ENCODE data around the gene TCTN2.

TCTN2 gene

DNA sequence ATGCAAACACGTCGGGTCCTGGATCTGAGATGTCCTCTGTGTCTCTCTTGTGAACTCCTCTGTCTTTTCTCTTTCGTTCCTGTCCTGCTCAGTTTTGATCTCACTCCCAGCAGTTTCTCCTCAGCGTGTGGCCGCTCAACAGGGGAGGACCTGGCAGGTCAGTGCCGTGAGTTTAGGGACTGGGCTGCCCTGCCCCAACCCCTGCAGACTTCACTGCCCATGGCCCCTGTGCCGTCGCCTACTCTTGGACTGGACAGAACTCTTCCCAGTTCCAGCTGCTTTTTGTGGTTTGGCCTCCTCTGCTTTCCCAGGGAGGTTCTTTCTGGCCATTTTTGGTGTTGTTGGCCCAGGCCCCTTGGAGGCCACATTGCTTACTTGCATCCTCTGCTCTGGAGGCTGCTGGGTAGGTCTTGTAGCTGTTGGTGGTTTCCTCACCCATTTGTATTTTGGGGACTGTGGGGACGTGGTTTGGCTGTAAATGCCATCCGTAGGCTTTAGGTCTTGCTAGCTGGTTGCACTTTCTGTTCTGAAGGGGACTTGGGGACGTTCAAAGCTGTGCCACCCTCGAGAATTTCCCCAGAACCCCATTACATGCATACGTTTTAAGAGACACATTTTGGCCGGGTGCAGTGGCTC lies 71.1 kb downstream of the TCTN2 start:
- no peak for DNase-seq (ENCODE audit: low spot score)

DNA sequence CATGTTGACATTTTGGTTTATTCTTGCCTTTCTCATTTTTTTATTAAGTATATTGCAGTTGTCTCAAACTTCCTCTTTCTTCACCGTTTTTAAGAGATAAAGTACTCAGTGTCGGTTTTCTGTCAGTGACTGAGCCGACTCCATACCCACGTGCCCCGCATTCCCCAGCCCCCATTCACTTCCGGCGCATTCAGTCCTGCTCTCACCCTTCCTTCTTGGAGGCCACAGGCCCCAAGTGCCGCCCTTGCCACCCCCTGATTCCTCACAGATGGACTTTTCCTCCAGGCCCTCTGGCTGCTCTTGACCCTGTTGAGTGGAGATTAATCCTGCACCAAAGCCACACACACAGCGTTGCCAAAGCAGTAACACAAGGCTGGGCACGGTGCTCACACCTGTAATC lies 72.1 kb downstream of the TCTN2 start:
- DNase-seq (ENCODE audit: low spot score), result no peak

GRCh38 chr12:123744836-123745235 lies 73.9 kb downstream of the TCTN2 start:
- DNase-seq (ENCODE audit: low spot score), result no peak

- DNase-seq (ENCODE audit: low spot score), result no peak
Observed at GRCh38 chr12:123747309-123747708, 76.4 kb downstream of the TCTN2 start.

GRCh38 chr12:123748161-123748560 lies 77.2 kb downstream of the TCTN2 start:
- no peak for DNase-seq (ENCODE audit: low spot score)

- no peak for DNase-seq (ENCODE audit: low spot score)
Observed at GRCh38 chr12:123748661-123749060, 77.7 kb downstream of the TCTN2 start.

DNA sequence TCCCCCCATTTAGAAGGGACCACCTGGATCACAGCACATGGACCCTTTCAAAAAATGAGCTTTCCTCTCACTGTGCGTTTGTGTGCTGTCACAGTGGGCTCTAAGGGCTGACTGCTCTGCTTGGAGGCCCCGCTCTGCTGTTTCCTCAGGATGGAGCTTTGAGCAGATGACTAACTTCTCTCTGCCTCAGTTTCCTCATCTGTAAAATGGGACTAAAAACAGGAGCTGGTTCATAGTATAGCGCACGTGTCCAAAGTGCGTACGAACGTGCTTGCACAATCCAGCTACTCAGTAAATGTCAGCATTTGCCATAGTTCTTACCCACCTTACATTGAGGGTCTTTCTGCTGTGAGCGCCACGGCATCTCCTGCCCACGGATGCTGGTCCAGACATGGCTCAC lies 78.4 kb downstream of the TCTN2 start:
- no peak for DNase-seq (ENCODE audit: low spot score)

DNA sequence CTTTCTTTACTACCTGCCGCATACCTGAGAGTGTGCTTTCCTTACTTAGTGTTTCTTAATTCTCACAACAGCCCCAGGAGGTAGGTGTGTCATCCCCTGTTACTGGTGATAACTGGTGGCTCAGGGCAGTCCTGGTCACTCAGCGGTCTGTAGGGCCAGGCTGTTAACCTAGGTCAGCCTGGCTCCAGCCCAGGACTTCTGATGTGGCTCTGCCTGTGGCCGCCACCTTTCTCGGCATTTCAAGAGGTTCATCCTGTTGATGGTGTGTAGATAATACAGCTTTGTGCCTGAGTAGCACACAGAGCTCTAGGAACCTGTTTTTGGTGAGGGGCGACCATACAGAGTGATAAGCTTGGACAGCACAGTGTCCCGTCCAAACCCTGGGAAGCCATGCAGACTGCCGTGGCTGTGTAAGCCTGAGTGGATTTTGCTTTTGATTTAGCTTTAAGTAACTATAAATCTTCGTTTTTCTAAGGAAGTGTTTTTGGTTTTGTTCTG lies 79.3 kb downstream of the TCTN2 start:
- DNase-seq (ENCODE audit: low spot score), result no peak

DNA sequence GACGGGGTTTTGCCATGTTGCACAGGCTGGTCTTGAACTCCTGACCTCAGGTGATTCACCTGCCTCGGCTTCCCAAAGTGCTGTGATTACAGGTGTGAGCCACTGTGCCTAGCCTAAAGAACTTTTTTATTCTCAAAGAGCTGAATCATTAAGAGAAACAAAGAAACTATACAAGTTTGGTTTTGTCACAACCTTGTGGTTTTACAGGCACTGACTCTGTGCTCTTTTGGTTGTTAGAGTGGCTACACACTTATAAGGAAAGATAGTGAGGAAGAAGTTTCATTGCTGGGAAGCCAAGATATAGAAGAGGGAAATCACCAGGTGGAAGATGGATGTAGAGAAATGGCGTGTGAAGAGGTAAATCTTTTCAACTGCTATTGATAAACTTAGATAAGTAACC lies 81.1 kb downstream of the TCTN2 start:
- DNase-seq (ENCODE audit: low spot score), result no peak

GRCh38 chr12:123754041-123754772 lies 83.3 kb downstream of the TCTN2 start:
- no peak for DNase-seq (ENCODE audit: low spot score)

DNA sequence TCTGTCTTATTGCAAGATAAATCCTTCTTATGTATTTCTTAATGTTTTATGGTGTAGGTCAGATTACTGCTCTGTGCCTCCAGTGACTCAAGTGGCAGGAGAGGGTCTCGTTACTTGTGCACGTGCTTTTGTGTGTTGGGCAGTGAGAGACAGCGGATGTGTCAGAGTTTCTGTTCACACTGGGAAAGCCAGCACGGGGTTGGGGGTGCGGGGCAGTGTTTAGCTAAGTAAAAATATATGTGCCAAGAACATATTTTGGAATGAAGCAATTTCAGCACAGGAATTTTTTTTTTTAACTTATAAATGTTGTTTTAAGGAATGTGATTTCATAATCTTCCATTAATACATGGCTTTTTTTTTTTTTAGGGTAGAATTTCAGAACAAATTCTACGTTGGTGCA lies 86.6 kb downstream of the TCTN2 start:
- DNase-seq (ENCODE audit: low spot score), result no peak

Data from CD4-positive, alpha-beta T cell treated with Interleukin-6 at 100 ng/mL for 8 hours (primary cell).